ENCODE data around the gene SMYD3. TPM values are rescaled to one million over a fixed set of nuclear protein-coding genes. Genes with fewer than 3 reads are reported as not detected.

SMYD3 gene
- total RNA-seq, 2 experiments from 2014 or later, result 22.6 to 24.6 TPM

DNA sequence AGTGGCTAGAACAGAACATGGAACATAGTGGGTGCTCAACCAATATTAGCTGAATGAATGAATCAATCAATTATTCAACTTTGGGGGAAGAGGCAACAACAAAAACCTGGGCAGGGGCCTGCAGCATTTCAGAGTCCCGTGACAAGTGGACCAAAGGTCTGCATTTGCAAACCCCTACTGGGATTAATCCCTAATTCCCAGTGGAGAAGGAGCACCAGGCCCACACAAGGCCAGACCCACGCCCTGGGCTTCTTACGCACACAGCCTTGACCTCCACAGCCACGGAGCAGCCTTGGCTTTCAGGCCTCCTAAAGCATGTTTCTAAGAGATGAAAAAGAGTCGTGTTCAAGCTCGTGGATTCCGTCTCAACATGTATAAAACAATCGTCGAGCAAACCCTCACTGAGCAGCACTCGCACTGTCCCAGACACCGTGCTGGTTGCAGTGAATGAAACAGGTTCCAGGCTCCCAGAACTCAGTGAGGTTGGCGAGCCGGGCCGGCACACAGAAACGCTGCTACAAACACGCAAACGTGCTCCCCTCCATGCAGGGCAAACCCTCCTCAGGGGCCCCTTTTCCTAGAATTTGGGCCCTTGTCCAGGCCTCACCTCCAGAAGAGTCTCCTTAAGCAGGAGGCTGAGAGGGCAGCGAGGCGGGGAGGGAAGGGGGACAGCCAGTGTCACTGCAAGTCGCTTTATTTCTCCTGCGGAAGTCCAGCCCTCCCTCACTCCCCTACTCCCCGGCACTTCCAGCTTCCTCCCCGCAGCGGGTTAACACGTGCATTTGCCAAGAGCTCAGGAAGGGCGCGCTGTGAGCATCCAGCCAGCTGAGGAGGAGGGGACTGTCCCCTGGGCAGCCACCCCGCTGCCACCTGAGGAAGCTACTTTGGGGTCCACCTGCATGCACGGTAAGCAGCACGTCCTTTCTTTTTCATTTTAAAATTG, 795.8 kb downstream of the SMYD3 start:
- Mint-ChIP-seq H3K27me3 (peaks cover 1% of the 10 kb centered on the region), H3K27ac (no peak overlapping the region), H3K4me1 (ENCODE audit: low read depth) (no peaks in the 10 kb centered on the region), H3K36me3 (ENCODE audit: low read depth) (no peaks in the 10 kb centered on the region), H3K9me3 (no peaks in the 10 kb centered on the region), H3K4me3 (no peak overlapping the region)
- no peak for ATAC-seq
- CTCF ChIA-PET, result no interaction called here
- intact Hi-C loops (cut with micrococcal nuclease), result no loop called here
- POLR2A ChIA-PET, result interaction anchor here (0.9 kb wide), 1 partner anchor 67 kb away, joined by 4 read pairs; no protein-coding TSS in a partner anchor
- TF ChIP-seq, protein P1, sequence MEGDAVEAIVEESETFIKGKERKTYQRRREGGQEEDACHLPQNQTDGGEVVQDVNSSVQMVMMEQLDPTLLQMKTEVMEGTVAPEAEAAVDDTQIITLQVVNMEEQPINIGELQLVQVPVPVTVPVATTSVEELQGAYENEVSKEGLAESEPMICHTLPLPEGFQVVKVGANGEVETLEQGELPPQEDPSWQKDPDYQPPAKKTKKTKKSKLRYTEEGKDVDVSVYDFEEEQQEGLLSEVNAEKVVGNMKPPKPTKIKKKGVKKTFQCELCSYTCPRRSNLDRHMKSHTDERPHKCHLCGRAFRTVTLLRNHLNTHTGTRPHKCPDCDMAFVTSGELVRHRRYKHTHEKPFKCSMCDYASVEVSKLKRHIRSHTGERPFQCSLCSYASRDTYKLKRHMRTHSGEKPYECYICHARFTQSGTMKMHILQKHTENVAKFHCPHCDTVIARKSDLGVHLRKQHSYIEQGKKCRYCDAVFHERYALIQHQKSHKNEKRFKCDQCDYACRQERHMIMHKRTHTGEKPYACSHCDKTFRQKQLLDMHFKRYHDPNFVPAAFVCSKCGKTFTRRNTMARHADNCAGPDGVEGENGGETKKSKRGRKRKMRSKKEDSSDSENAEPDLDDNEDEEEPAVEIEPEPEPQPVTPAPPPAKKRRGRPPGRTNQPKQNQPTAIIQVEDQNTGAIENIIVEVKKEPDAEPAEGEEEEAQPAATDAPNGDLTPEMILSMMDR (IDR thresholded peaks at IDR 0.05), result no peak
- no peak for DNase-seq

- Mint-ChIP-seq H3K4me1 (ENCODE audit: low read depth) (no peaks in the 10 kb centered on the region), H3K4me3 (no peak overlapping the region), H3K9me3 (no peaks in the 10 kb centered on the region), H3K36me3 (ENCODE audit: low read depth) (no peaks in the 10 kb centered on the region), H3K27ac (no peak overlapping the region), H3K27me3 (no peaks in the 10 kb centered on the region)
- intact Hi-C loops (cut with micrococcal nuclease), result no loop called here
- POLR2A ChIA-PET, result no interaction called here
- CTCF ChIA-PET, result interaction anchor here (0.7 kb wide), 1 partner anchor 399 kb away, joined by 3 read pairs; no protein-coding TSS in a partner anchor
- DNase-seq, result no peak
- TF ChIP-seq, protein P1 (IDR thresholded peaks at IDR 0.05), result no peak
- ATAC-seq, result no peak
These were observed 799.1 kb downstream of the SMYD3 start for GRCh38 chr1:245707941-245708340.

- ChIA-PET CTCF (no interaction called here), POLR2A (no interaction called here)
- Mint-ChIP-seq H3K36me3 (ENCODE audit: low read depth) (no peaks in the 10 kb centered on the region), H3K9me3 (no peaks in the 10 kb centered on the region), H3K27me3 (no peaks in the 10 kb centered on the region), H3K4me3 (no peak overlapping the region), H3K4me1 (ENCODE audit: low read depth) (no peaks in the 10 kb centered on the region), H3K27ac (no peak overlapping the region)
- TF ChIP-seq, protein P1 (IDR thresholded peaks at IDR 0.05), result no peak
- intact Hi-C loops (cut with micrococcal nuclease), result no loop called here
- ATAC-seq, result no peak
- no peak for DNase-seq
These were observed 802.3 kb downstream of the SMYD3 start for GRCh38 chr1:245704765-245705164.

DNA sequence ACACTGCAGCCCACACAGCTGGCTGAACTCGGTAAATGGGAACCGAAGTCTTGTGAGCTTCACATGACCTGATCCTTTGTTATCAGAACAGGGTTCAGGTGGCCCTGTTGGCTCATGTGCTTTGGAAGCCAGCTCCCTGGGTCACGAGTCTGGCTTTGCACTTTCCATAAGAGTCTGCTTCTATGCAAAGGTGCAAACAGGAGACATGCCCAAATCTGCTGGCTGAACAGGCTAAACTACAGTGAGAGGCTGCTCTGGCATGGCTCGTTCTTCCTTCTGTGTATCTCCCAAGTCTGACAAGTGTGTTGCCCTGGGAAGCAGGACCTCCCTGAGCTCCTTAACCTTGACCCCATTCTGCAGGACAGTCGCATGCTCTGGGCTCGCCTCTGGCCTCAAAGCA, 802.7 kb downstream of the SMYD3 start:
- no peaks in the 10 kb centered on the region for H3K27me3 Mint-ChIP-seq
- ATAC-seq (no peak), DNase-seq (no peak)
- H3K27ac Mint-ChIP-seq, result no peak overlapping the region
- TF ChIP-seq, protein P1 (IDR thresholded peaks at IDR 0.05), result no peak
- ChIA-PET POLR2A (no interaction called here), CTCF (no interaction called here)
- H3K4me1 Mint-ChIP-seq (ENCODE audit: low read depth), result no peaks in the 10 kb centered on the region
- no peak overlapping the region for H3K4me3 Mint-ChIP-seq
- H3K36me3 Mint-ChIP-seq (ENCODE audit: low read depth), result no peaks in the 10 kb centered on the region
- H3K9me3 Mint-ChIP-seq, result no peaks in the 10 kb centered on the region
- intact Hi-C loops (cut with micrococcal nuclease), result no loop called here

- ATAC-seq, result no peak
- Mint-ChIP-seq H3K9me3 (no peaks in the 10 kb centered on the region), H3K4me1 (ENCODE audit: low read depth) (no peaks in the 10 kb centered on the region), H3K27ac (no peak overlapping the region), H3K36me3 (ENCODE audit: low read depth) (no peaks in the 10 kb centered on the region), H3K27me3 (no peaks in the 10 kb centered on the region), H3K4me3 (no peak overlapping the region)
- CTCF ChIA-PET, result no interaction called here
- POLR2A ChIA-PET, result no interaction called here
- TF ChIP-seq, protein P1 (IDR thresholded peaks at IDR 0.05), result no peak
- no peak for DNase-seq
- intact Hi-C loops (cut with micrococcal nuclease), result no loop called here
These were observed 804.7 kb downstream of the SMYD3 start for GRCh38 chr1:245702346-245702745.
